ENCODE results near the gene SLC12A8. TPM values are rescaled to one million over a fixed set of nuclear protein-coding genes. Genes with fewer than 3 reads are reported as not detected.

SLC12A8 gene
- total and polyA plus RNA-seq, 5 donors: 0.52 to 1.7 (median 1.1) TPM

- ATAC-seq: peak in 1 of 2 donors; percentile 5
- WGBS: 51% methylated on average over 9 of the region's 9 CpGs
Measured at GRCh38 chr3:125151442-125151817, 61.1 kb downstream of the SLC12A8 start.

GRCh38 chr3:125150525-125151441 is 61.8 kb downstream of the SLC12A8 start:
- Histone ChIP-seq H3K4me3 (ENCODE audit: low read length) (no peak overlapping the region), H3K4me1 (ENCODE audit: control insufficient read depth, insufficient read depth, low read length) (peaks cover 15% of the 10 kb centered on the region), H3K9me3 (ENCODE audit: control insufficient read depth, low read length) (no peaks in the 10 kb centered on the region), H3K27ac (ENCODE audit: low read length) (peak overlapping the region; percentile 45), H3K27me3 (ENCODE audit: control insufficient read depth, insufficient read depth) (no peaks in the 10 kb centered on the region)
- ATAC-seq (no peak), DNase-seq (no peak)
- intact Hi-C loops (cut with DNase I): no loop called here
- WGBS: 70% methylated on average over 14 of the region's 14 CpGs

More at GRCh38 chr3:125151442-125151817, 61.1 kb downstream of the SLC12A8 start:
- Histone ChIP-seq H3K4me3 (ENCODE audit: low read length) (no peak overlapping the region), H3K9me3 (ENCODE audit: control insufficient read depth, low read length) (no peaks in the 10 kb centered on the region), H3K4me1 (ENCODE audit: control insufficient read depth, insufficient read depth, low read length) (peaks cover 15% of the 10 kb centered on the region), H3K27ac (ENCODE audit: low read length) (peak overlapping the region; percentile 45), H3K27me3 (ENCODE audit: control insufficient read depth, insufficient read depth) (no peaks in the 10 kb centered on the region)
- intact Hi-C loops (cut with DNase I): no loop called here
- DNase-seq: no peak

- peaks cover 19% of the 10 kb centered on the region for H3K4me1 ChIP-seq (ENCODE audit: control insufficient read depth, insufficient read depth, low read length)
- ATAC-seq: no peak
- no peak overlapping the region for H3K27ac ChIP-seq (ENCODE audit: low read length)
- no peaks in the 10 kb centered on the region for H3K9me3 ChIP-seq (ENCODE audit: control insufficient read depth, low read length)
- DNase-seq: no peak
- H3K27me3 ChIP-seq (ENCODE audit: control insufficient read depth, insufficient read depth): no peaks in the 10 kb centered on the region
- intact Hi-C loops (cut with DNase I): loop anchor here in 2 of 4 donors (10.0 kb wide), 2 partner anchors 95 to 145 kb away; partner anchors contain the start of gene HEG1 (in 1 of the 2)
- no peak overlapping the region for H3K4me3 ChIP-seq (ENCODE audit: low read length)
Measured at GRCh38 chr3:125149462-125149861, 63.1 kb downstream of the SLC12A8 start.

GRCh38 chr3:125148836-125149235 is 63.7 kb downstream of the SLC12A8 start:
- Histone ChIP-seq H3K9me3 (ENCODE audit: control insufficient read depth, low read length) (no peaks in the 10 kb centered on the region), H3K4me1 (ENCODE audit: control insufficient read depth, insufficient read depth, low read length) (peaks cover 24% of the 10 kb centered on the region), H3K27ac (ENCODE audit: low read length) (no peak overlapping the region), H3K27me3 (ENCODE audit: control insufficient read depth, insufficient read depth) (no peaks in the 10 kb centered on the region), H3K4me3 (ENCODE audit: low read length) (no peak overlapping the region)
- 35% methylated on average over 17 of the region's 17 CpGs for WGBS
- ATAC-seq (peak; percentile 71 to 84), DNase-seq (peak; percentile 76 to 89 (median 87))
- intact Hi-C loops (cut with DNase I): loop anchor here in 2 of 4 donors (10.0 kb wide), 2 partner anchors 94 to 144 kb away; partner anchors contain the start of gene HEG1 (in 1 of the 2)

GRCh38 chr3:125148016-125148812 is 64.3 kb downstream of the SLC12A8 start:
- ATAC-seq (no peak), DNase-seq (no peak)
- 85% methylated on average over 7 of the region's 7 CpGs for WGBS
- no peak overlapping the region for H3K27ac ChIP-seq (ENCODE audit: low read length)
- H3K27me3 ChIP-seq (ENCODE audit: control insufficient read depth, insufficient read depth): no peaks in the 10 kb centered on the region
- intact Hi-C loops (cut with DNase I): loop anchor here in 2 of 4 donors (10.0 kb wide), 2 partner anchors 93 to 143 kb away; partner anchors contain the start of gene HEG1 (in 1 of the 2)
- no peaks in the 10 kb centered on the region for H3K9me3 ChIP-seq (ENCODE audit: control insufficient read depth, low read length)
- no peak overlapping the region for H3K4me3 ChIP-seq (ENCODE audit: low read length)
- H3K4me1 ChIP-seq (ENCODE audit: control insufficient read depth, insufficient read depth, low read length): peaks cover 27% of the 10 kb centered on the region

- Histone ChIP-seq H3K27me3 (ENCODE audit: control insufficient read depth, insufficient read depth) (no peaks in the 10 kb centered on the region), H3K4me3 (ENCODE audit: low read length) (no peak overlapping the region), H3K9me3 (ENCODE audit: control insufficient read depth, low read length) (no peaks in the 10 kb centered on the region), H3K4me1 (ENCODE audit: control insufficient read depth, insufficient read depth, low read length) (peaks cover 30% of the 10 kb centered on the region), H3K27ac (ENCODE audit: low read length) (no peak overlapping the region)
- WGBS: 68% methylated on average over 6 of the region's 6 CpGs
- no peak for DNase-seq
- ATAC-seq: no peak
- intact Hi-C loops (cut with DNase I): loop anchor here in 2 of 4 donors (10.0 kb wide), 2 partner anchors 93 to 143 kb away; partner anchors contain the start of gene HEG1 (in 1 of the 2)
Measured at GRCh38 chr3:125147491-125147820, 65.1 kb downstream of the SLC12A8 start.

- 76% methylated on average over 22 of the region's 22 CpGs for WGBS
- intact Hi-C loops (cut with DNase I): loop anchor here in 2 of 4 donors (10.0 kb wide), 2 partner anchors 92 to 142 kb away; partner anchors contain the start of gene HEG1 (in 1 of the 2)
- no peak overlapping the region for H3K27ac ChIP-seq (ENCODE audit: low read length)
- H3K27me3 ChIP-seq (ENCODE audit: control insufficient read depth, insufficient read depth): no peaks in the 10 kb centered on the region
- no peak overlapping the region for H3K4me3 ChIP-seq (ENCODE audit: low read length)
- peaks cover 32% of the 10 kb centered on the region for H3K4me1 ChIP-seq (ENCODE audit: control insufficient read depth, insufficient read depth, low read length)
- no peaks in the 10 kb centered on the region for H3K9me3 ChIP-seq (ENCODE audit: control insufficient read depth, low read length)
- peak in 2 of 3 donors; percentile 76 to 78 for DNase-seq
- peak in 1 of 2 donors; percentile 11 for ATAC-seq
Measured at GRCh38 chr3:125146626-125147490, 65.7 kb downstream of the SLC12A8 start.

- 60% methylated on average over 10 of the region's 10 CpGs for WGBS
- DNase-seq: no peak
- intact Hi-C loops (cut with DNase I): loop anchor here in 2 of 4 donors (10.0 kb wide), 2 partner anchors 91 to 141 kb away; partner anchors contain the start of gene HEG1 (in 1 of the 2)
- H3K27me3 ChIP-seq (ENCODE audit: control insufficient read depth, insufficient read depth): no peaks in the 10 kb centered on the region
- no peak for ATAC-seq
- no peak overlapping the region for H3K4me3 ChIP-seq (ENCODE audit: low read length)
- no peak overlapping the region for H3K27ac ChIP-seq (ENCODE audit: low read length)
- H3K4me1 ChIP-seq (ENCODE audit: control insufficient read depth, insufficient read depth, low read length): peaks cover 30% of the 10 kb centered on the region
- no peaks in the 10 kb centered on the region for H3K9me3 ChIP-seq (ENCODE audit: control insufficient read depth, low read length)
Measured at GRCh38 chr3:125145751-125146475, 66.6 kb downstream of the SLC12A8 start.

- ATAC-seq (no peak), DNase-seq (no peak)
- 79% methylated on average over 5 of the region's 5 CpGs for WGBS
- H3K9me3 ChIP-seq (ENCODE audit: control insufficient read depth, low read length): no peaks in the 10 kb centered on the region
- no peak overlapping the region for H3K27ac ChIP-seq (ENCODE audit: low read length)
- peaks cover 30% of the 10 kb centered on the region for H3K4me1 ChIP-seq (ENCODE audit: control insufficient read depth, insufficient read depth, low read length)
- H3K4me3 ChIP-seq (ENCODE audit: low read length): no peak overlapping the region
- no peaks in the 10 kb centered on the region for H3K27me3 ChIP-seq (ENCODE audit: control insufficient read depth, insufficient read depth)
- intact Hi-C loops (cut with DNase I): loop anchor here (5.0 to 10.0 kb wide), 5 partner anchors 87 to 140 kb away; partner anchors contain the start of gene HEG1 (in 2 of the 4)
Measured at GRCh38 chr3:125144653-125145314, 67.8 kb downstream of the SLC12A8 start.

Data from right cardiac atrium (tissue), 5 donors.